DMS79 treated with DMSO at 0.1 percent for 48 hours (cell line): Measurements from ENCODE around the gene ZSCAN10.

Experiments used
- DNase-seq: peaks from one replicate; lab custom pipeline; 2025; lab: John Stamatoyannopoulos, UW

ZSCAN10 gene

GRCh38 chr16:3134338-3135125, 35.4 kb upstream of the ZSCAN10 start, which contains the start of gene ZNF213:
Gene ZNF213, plus strand, starts transcription at chr16:3135029. Its CDS starts 2,252 bp downstream, at chr16:3137281.
- peak; percentile 97 for DNase-seq

GRCh38 chr16:3133844-3134243, 34.8 kb upstream of the ZSCAN10 start:
- DNase-seq = no peak

- DNase-seq = no peak
These were observed 32.8 kb upstream of the ZSCAN10 start for GRCh38 chr16:3131755-3132377.

- peak; percentile 81 for DNase-seq
These were observed 30.3 kb upstream of the ZSCAN10 start for GRCh38 chr16:3129137-3130131.

GRCh38 chr16:3127745-3128144, 28.7 kb upstream of the ZSCAN10 start:
- DNase-seq = no peak

- DNase-seq = peak; percentile 93
These were observed 25.1 kb upstream of the ZSCAN10 start for GRCh38 chr16:3123986-3124886.

GRCh38 chr16:3122926-3123570, 24.0 kb upstream of the ZSCAN10 start:
- DNase-seq = no peak

GRCh38 chr16:3121851-3122467, 22.9 kb upstream of the ZSCAN10 start:
- no peak for DNase-seq

GRCh38 chr16:3120435-3120834, 21.3 kb upstream of the ZSCAN10 start:
- DNase-seq = no peak

- DNase-seq = no peak
These were observed 20.8 kb upstream of the ZSCAN10 start for GRCh38 chr16:3119701-3120408.

- DNase-seq = no peak
These were observed 20.2 kb upstream of the ZSCAN10 start for GRCh38 chr16:3119286-3119685.

GRCh38 chr16:3118846-3119245, 19.8 kb upstream of the ZSCAN10 start:
- DNase-seq = no peak

GRCh38 chr16:3118204-3118790, 19.2 kb upstream of the ZSCAN10 start:
- no peak for DNase-seq

GRCh38 chr16:3115561-3115960, 16.5 kb upstream of the ZSCAN10 start:
- DNase-seq = no peak

GRCh38 chr16:3115003-3115402, 15.9 kb upstream of the ZSCAN10 start:
- no peak for DNase-seq

GRCh38 chr16:3113765-3114479, 14.8 kb upstream of the ZSCAN10 start:
- DNase-seq = no peak

- no peak for DNase-seq
These were observed 13.9 kb upstream of the ZSCAN10 start for GRCh38 chr16:3112881-3113574.
